WTC11 (cell line): ENCODE measurements around the gene GTPBP6. TPM values are rescaled to one million over a fixed set of nuclear protein-coding genes. Genes with fewer than 3 reads are reported as not detected.
A peak's percentile ranks its signal among the peaks of the same experiment; 100 is the strongest.
"Not testable (repeated sequence)": the region's sequence is repeated elsewhere in the genome, so short reads cannot be mapped to it uniquely, and the experiment has no call there.

Source experiments
- ATAC-seq: fragments of 200-7000 bp; cut with Tn5 transposase; 2 replicates; pipeline ENCODE4 v1.10.0; 2021; ENCODE audit warnings: mild to moderate bottlenecking, moderate library complexity
- CTCF ChIA-PET: fragments of 300-600 bp; sonication (Branson Sonifier 250); formaldehyde crosslinking; loops from one replicate; lab custom pipeline; 2021; ENCODE audit warnings: antibody characterized with exemption; lab: Charles Lee
- POLR2A ChIA-PET: fragments of 350-600 bp; sonication (Branson Sonifier 250); formaldehyde crosslinking; loops from one replicate; lab custom pipeline; 2021; ENCODE audit warnings: antibody characterized with exemption; lab: Charles Lee
- DNase-seq: peaks from one replicate; pipeline ENCODE4 v3.0.0; 2021; ENCODE audit warnings: low spot score
- H3K27ac Mint-ChIP-seq: 2 replicates; pipeline ENCODE4 v1.8.0; 2021; ENCODE audit warnings: mixed read lengths
- H3K27me3 Mint-ChIP-seq: 2 replicates; pipeline ENCODE4 v1.8.0; 2021; ENCODE audit warnings: low read depth, mild to moderate bottlenecking, moderate library complexity, mixed read lengths
- H3K36me3 Mint-ChIP-seq: 2 replicates; pipeline ENCODE4 v1.8.0; 2021; ENCODE audit warnings: mixed read lengths
- H3K4me1 Mint-ChIP-seq: 2 replicates; pipeline ENCODE4 v1.8.0; 2022; ENCODE audit warnings: mixed read lengths
- H3K4me3 Mint-ChIP-seq: 2 replicates; pipeline ENCODE4 v1.8.0; 2021; ENCODE audit warnings: mild to moderate bottlenecking, moderate library complexity, mixed read lengths
- H3K9me3 Mint-ChIP-seq: 2 replicates; pipeline ENCODE4 v1.8.0; 2021; ENCODE audit warnings: mixed read lengths
- ATF1 ChIP-seq: sonication (generic); formaldehyde crosslinking; IDR thresholded peaks from 2 replicates; pipeline ENCODE4 v1.8.1; 2023; ENCODE audit warnings: mild to moderate bottlenecking, moderate library complexity, missing genetic modification reagents
- CREM ChIP-seq: sonication (generic); formaldehyde crosslinking; IDR thresholded peaks from 2 replicates; pipeline ENCODE4 v1.8.1; 2022; ENCODE audit warnings: mild to moderate bottlenecking, missing genetic modification reagents, moderate library complexity
- EMX1 ChIP-seq: fragments of 250-450 bp; sonication (Bioruptor Pico); IDR thresholded peaks from 2 replicates; pipeline ENCODE4 v1.8.0; 2021; ENCODE audit warnings: mild to moderate bottlenecking
- HMGXB4 ChIP-seq: sonication (generic); formaldehyde crosslinking; IDR thresholded peaks from 2 replicates; pipeline ENCODE4 v1.8.1; 2023; ENCODE audit warnings: mild to moderate bottlenecking, moderate library complexity, missing genetic modification reagents
- NFE2L1 ChIP-seq: sonication (generic); formaldehyde crosslinking; IDR thresholded peaks from 2 replicates; pipeline ENCODE4 v1.8.1; 2023; ENCODE audit warnings: missing genetic modification reagents
- NFYB ChIP-seq: sonication (generic); formaldehyde crosslinking; conservative IDR thresholded peaks from 2 replicates; pipeline ENCODE4 v1.8.0; 2022; ENCODE audit warnings: low read depth, missing genetic modification reagents
- PREB ChIP-seq: sonication (generic); formaldehyde crosslinking; IDR thresholded peaks from 2 replicates; pipeline ENCODE4 v1.8.1; 2022; ENCODE audit warnings: mild to moderate bottlenecking, missing genetic modification reagents, moderate library complexity, borderline replicate concordance
- SMAD3 ChIP-seq: sonication (generic); formaldehyde crosslinking; IDR thresholded peaks from 2 replicates; pipeline ENCODE4 v1.8.0; 2022; ENCODE audit warnings: missing genetic modification reagents, mild to moderate bottlenecking, borderline replicate concordance
- SP1 ChIP-seq: sonication (generic); formaldehyde crosslinking; conservative IDR thresholded peaks from 2 replicates; pipeline ENCODE4 v1.8.1; 2022; ENCODE audit warnings: missing genetic modification reagents
- ZNF532 ChIP-seq: fragments of 250-450 bp; sonication (Bioruptor Pico); IDR thresholded peaks from 2 replicates; pipeline ENCODE4 v1.9.0; 2021; ENCODE audit warnings: mild to moderate bottlenecking, borderline replicate concordance
- total RNA-seq: library from RNA; stranded (reverse); gene quantifications from 3 replicates; pipeline ENCODE4 v1.2.3, GENCODE V29; 2021
- TF ChIP-seq, protein P1 (sequence below): fragments of 200-600 bp; IDR thresholded peaks from 2 replicates; pipeline ENCODE4 v1.8.0; 2022; ENCODE audit warnings: antibody characterized with exemption
- TF ChIP-seq, protein P2 (sequence below): sonication (generic); formaldehyde crosslinking; IDR thresholded peaks from 2 replicates; pipeline ENCODE4 v1.8.0; 2022; ENCODE audit warnings: mild to moderate bottlenecking, missing genetic modification reagents

GTPBP6 gene
- total RNA-seq, 1 experiment from 2014 or later, result 63.9 TPM

- ATAC-seq, result no peak
- Mint-ChIP-seq H3K9me3 (no peaks in the 10 kb centered on the region), H3K36me3 (no peaks in the 10 kb centered on the region), H3K4me1 (peaks cover 8% of the 10 kb centered on the region)
- no peak for TF ChIP-seq NFYB
- no peak for TF ChIP-seq ATF1 (CRISPR knock-in tag)
- TF ChIP-seq, protein P1, sequence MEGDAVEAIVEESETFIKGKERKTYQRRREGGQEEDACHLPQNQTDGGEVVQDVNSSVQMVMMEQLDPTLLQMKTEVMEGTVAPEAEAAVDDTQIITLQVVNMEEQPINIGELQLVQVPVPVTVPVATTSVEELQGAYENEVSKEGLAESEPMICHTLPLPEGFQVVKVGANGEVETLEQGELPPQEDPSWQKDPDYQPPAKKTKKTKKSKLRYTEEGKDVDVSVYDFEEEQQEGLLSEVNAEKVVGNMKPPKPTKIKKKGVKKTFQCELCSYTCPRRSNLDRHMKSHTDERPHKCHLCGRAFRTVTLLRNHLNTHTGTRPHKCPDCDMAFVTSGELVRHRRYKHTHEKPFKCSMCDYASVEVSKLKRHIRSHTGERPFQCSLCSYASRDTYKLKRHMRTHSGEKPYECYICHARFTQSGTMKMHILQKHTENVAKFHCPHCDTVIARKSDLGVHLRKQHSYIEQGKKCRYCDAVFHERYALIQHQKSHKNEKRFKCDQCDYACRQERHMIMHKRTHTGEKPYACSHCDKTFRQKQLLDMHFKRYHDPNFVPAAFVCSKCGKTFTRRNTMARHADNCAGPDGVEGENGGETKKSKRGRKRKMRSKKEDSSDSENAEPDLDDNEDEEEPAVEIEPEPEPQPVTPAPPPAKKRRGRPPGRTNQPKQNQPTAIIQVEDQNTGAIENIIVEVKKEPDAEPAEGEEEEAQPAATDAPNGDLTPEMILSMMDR, result no peak
- TF ChIP-seq CREM (CRISPR knock-in tag), result no peak
- no peak for TF ChIP-seq HMGXB4
- TF ChIP-seq ZNF532 (CRISPR knock-in tag), result no peak
- no peak for TF ChIP-seq SMAD3 (CRISPR knock-in tag)
- TF ChIP-seq, protein P2, sequence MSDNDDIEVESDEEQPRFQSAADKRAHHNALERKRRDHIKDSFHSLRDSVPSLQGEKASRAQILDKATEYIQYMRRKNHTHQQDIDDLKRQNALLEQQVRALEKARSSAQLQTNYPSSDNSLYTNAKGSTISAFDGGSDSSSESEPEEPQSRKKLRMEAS (CRISPR knock-in tag), result no peak
- TF ChIP-seq NFE2L1, result no peak
- TF ChIP-seq EMX1 (CRISPR knock-in tag), result no peak
- TF ChIP-seq PREB (CRISPR knock-in tag), result no peak
- no peak for TF ChIP-seq SP1 (CRISPR knock-in tag)
- TF ChIP-seq, all 79 proteins: peak for 0
- POLR2A ChIA-PET, result no interaction called here
- no peak overlapping the region for H3K27ac Mint-ChIP-seq
- CTCF ChIA-PET, result no interaction called here
- DNase-seq, result peak; percentile 5
- H3K27me3 Mint-ChIP-seq, result no peaks in the 10 kb centered on the region
- H3K4me3 Mint-ChIP-seq, result no peak overlapping the region
These were observed 53.8 kb downstream of the GTPBP6 start for GRCh38 chrX:264634-265455.

DNA sequence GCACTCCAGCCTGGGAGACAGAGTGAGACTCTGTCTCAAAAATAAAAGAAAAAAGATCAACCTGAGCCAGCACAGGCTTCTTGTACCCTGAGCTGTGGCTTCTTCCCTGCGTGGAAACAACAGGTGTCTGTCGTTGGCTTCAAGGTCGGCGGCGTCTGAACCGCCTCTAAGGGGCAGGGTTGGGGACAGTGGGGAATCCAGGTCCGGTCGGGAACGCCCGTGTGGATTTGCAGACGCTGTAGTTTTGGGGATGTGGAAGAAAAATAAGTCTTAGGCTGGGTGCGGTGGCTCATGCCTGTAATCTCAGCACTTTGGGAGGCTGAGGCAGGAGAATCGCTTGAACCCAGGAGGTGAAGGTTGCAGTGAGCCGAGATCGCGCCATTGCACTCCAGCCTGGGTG is 54.6 kb downstream of the GTPBP6 start:
- H3K27me3 Mint-ChIP-seq, H3K9me3 Mint-ChIP-seq, H3K36me3 Mint-ChIP-seq, H3K27ac Mint-ChIP-seq, POLR2A ChIA-PET, CTCF ChIA-PET, H3K4me3 Mint-ChIP-seq, ATAC-seq: not testable (repeated sequence)
- peaks cover 10% of the 10 kb centered on the region for H3K4me1 Mint-ChIP-seq
- peak; percentile 6 for DNase-seq
